Activated CD4-positive, CD25-positive, alpha-beta regulatory T cell treated with anti-CD3 and anti-CD28 coated beads, Interleukin-2, amount 50 U/mL, for 72 hours (primary cell): Measurements from ENCODE around the gene MYRF.

Experiments
- DNase-seq: peaks from one replicate; pipeline ENCODE4 v3.0.0; 2021

MYRF gene

DNA sequence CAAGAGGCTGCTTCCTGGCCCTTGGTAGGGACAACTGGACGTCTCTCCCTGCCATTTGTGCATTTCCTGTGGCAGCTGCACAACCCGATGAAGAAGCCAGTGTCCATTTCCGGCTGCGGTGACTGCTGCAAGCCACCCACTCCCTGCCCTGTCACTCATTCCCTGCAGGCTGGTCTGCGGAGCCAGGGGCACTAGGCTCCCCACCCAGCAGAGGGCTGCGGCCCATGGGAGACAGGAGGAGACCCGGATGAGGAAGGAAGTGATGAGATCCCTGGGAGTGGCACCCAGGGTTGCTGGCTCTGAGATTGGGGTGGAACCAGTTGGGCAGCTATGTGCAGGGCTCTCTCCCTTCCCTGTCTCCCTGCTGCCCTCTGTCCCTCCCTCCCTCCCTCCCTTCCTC is 10.0 kb upstream of the MYRF start:
- DNase-seq, result no peak

- no peak for DNase-seq
Observed at GRCh38 chr11:61743486-61744095, 8.8 kb upstream of the MYRF start.

- no peak for DNase-seq
Observed at GRCh38 chr11:61744181-61744580, 8.3 kb upstream of the MYRF start.

DNA sequence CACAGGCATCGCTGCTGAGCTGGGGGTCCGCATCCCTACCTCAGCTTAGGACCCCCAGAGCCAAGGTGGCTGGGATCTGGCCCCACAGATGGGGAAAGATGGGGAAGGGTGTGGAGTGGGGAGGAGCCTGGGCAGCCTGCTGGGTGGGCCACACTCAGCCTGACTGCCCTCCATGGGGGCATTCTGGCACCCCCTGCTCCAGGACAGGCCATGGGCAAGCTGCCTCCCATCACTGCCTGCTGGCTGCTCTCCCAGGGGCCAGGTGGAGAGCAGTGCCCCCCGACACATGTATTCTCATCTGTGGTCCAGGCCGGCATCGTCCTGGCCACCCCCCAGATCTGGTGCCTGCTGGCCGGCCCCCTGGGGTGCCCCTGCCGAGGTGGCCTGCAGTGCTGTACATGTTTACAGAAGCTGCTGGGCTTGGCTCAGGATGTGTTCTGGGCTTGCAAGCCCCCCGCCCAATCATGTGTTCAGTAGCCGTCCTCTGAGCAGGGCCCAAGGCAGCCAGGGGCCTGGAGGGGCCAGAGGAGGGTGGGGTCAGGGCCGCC is 7.8 kb upstream of the MYRF start:
- DNase-seq, result no peak

GRCh38 chr11:61745781-61746441 is 6.5 kb upstream of the MYRF start:
- no peak for DNase-seq

DNA sequence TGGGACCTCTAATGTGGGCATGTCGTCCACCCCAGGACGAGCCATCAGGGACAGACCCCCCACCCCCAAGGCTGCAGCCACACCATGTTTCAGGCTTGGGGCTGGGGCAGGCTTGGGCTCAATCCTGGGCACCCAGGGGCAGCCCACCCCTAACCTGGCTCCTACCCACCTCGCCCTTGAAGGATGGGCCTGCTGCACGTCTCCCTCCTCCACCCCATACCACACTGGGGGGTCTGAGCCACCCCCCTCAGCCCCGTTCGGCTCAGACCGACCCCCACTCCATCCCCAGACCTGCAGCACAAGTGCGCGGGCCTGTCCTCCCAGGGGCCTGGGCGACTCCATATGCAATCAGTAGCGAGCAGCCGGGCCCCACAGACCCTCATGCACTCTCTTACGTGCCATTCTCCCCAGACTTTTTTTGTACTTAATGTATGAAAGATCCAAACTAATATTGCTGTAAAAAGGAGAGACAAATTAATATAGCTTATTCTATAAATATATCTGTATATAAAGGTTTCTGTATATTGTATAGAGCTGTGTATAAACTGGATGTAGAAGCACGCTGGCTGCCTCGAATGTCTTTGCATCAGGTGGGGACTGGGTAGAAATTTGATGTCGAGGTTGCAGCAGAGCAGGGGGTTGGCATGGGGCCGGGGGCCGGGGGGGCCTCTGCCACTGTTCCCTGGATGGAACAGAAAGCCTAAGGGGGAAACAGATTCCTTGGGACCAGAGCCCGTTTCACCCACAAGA is 5.8 kb upstream of the MYRF start:
- DNase-seq, result no peak

DNA sequence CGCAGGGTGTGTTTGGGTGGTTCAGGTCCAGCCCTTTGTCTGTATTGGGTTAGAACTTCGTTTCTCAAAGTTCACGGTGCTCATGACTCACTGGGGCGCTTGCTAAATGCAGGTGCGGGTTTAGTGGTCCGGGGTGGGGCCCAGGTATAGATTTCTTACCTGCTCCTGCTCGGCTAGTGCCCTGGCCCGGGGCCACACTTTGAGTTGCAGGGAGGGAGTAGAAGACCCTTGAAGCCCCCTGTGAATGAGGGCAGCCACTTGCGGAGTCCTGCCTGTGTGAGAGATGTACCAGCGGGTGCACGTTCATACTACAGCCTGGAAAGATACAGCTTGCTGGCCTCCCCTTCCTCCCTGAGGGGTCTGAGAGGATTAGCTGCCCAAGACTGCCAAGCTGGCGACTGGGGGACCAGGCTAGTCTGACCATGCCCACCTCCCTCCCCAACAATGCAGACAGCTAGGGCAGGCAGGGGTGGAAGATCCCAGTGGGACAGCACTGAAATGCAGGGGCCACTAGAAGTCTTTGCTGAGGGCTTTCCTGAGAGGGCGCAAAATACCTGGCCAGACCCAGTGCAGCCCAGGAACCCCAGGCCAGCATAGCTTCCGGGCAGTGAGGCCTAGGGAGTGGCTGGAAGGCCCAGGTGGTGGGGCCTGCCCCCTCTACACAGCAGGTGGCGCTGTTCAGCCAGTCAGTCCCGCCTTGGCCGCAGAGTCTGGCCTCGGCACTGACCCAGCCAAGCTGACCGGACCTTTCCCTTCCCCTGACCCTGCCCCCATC is 5.1 kb upstream of the MYRF start:
- DNase-seq, result peak; percentile 67

GRCh38 chr11:61747967-61748285 is 4.5 kb upstream of the MYRF start:
- DNase-seq, result no peak

DNA sequence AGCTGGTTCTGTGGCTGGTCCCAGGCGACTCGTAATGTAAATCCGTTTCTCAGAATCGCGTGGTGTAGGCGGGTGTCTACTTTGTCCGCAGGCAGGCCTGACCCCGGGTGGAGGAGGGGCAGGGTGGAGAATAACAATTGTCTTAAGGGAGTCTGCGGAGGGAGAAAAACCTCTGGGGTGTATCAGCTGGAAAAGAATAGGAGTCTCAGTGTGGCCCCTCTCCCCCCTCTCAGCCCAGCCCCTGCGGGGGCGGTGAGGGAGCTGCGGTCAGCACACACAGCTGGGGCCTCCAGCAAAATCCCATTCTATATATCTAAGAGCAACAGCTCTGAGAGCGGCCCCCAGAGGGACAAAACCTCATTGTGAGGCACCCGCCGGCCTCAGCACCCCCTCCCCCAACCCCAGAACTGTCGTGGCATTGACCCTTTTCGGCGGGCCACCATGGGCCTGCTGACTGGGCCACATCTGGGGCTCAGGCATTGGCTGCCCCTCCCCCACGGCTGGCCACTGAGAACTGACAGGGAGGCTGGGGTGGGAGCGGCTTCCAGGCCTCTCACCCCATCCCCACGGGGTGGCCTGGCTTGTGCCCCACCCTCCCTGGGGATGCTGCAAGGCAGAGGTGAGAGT is 2.7 kb upstream of the MYRF start:
- DNase-seq, result no peak

- no peak for DNase-seq
Observed at GRCh38 chr11:61750631-61751273, 1.7 kb upstream of the MYRF start.

DNA sequence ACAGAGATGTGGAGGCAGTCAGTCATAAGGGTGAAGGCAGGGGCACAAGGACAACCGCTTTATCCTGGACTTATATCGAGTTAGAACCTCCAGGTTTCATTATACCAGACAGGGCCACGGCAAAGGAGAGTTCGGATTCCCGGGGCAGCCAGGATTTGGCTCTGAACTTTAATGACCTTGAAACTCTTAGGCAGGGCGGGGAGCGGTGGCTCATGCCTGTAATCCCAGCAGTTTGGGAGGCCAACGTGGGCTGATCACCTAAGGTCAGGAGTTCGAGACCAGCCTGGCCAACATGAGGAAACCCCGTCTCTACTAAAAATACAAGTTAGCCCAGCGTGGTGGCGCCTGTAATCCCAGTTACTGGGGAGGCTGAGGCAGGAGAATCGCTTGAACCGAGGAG is 1.1 kb upstream of the MYRF start:
- no peak for DNase-seq

GRCh38 chr11:61752925-61753521 is 587 bp downstream of the MYRF start:
- no peak for DNase-seq

DNA sequence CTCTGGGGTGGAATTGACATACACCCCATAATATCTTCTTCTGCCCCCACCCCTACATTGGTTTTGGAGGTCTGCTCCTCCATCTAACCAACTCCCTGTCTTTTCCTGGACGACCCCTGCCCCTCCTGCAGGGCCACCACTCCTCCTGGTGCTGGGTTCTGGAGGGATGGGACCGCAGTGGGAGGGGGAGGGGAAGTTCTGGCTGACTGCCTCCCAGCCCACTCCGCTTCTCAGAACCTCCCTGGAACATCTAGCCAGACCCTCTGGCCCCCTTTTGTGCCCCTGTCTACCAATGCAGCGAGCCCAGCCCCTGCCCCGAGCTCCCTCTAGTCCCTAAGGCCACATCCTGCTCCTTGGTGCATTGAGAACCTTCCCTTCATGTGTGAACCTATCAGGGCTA is 1.2 kb downstream of the MYRF start:
- no peak for DNase-seq

- DNase-seq, result no peak
Observed at GRCh38 chr11:61754534-61755482, 2.4 kb downstream of the MYRF start.

DNA sequence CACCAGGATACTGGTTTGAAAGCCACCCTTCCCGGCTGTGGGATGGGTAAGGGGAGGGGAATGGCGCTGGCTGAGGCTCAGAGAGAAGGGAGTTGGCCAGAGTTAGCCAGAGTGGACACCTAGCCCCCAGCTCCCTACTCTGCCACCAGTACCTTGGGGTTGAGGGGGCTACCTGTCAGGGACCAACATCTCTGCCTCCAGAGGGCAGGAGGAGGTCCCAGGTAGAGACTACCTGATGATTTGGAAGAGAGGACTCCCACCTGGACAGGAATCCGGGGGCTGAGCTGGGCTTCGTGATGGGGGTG is 3.7 kb downstream of the MYRF start:
- DNase-seq, result no peak

- no peak for DNase-seq
Observed at GRCh38 chr11:61756452-61757212, 4.2 kb downstream of the MYRF start.

DNA sequence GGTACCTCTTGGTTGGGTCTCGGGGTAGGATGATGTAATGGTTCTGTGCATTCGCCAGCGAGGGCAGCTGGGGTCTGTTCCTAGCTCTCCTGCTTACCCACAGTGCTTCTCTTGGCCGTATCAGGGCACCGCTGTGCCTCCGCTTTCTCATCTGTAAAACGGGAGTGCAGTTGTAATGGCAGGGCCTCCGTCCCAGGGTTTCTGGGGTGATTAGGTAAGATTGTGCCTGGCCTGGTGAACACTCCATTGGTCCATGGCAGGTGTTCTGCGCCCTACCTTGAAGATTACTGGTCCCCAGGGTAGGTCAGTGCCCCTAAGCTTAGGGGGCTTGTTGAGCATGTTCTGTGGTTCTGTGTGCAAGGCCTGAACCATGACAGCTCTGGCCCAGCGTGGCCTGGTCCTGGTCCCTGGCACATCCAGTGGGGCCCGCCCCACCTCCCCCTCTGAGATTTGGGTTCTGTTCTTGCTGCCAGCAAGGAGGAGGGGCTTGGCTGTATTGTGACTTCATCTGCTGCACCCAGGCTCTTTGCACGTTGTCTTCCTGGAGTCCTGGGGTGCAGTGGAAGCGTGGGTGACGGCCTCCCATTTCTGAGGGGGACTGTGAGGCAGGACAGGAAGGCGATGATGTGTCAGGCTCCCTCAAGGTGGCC is 4.9 kb downstream of the MYRF start:
- DNase-seq, result no peak

GRCh38 chr11:61760946-61761345 is 8.5 kb downstream of the MYRF start:
- DNase-seq, result no peak

DNA sequence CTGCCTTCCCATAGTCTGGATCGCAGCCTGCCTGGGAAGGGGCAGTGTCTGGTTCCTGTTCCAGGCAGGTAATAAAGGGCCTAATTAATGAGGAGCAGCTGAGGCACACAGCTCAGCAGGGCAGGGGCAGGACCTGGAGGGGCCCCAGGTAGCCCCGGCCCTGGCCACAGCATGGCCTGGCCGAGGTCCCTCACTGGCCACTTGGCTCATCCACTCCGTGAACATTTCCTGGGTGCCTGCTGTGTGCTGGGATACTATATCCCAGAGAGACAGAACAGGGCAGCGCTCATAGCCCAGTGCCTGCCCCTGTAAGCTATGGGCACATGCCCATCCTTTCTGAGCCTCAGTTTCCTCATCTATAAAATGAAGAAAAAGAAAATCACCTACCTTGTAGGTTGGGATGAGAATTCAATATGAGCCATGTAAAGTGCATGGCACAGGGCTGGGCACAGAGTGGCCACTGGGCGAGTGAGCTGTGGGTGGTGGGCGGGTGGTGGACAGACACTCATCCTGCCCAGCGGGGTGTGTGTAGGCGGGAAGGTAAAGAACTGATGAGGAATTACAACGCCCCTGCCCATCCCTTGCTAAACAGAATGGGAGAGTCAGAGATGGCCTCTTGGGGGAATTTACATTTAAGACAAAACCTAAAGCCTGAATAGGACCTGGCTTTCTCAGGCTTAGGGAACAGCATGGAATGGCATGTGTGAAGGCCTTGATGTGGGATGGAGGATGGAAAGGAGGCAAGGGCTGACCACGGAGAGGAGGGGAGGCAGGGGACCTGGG is 9.2 kb downstream of the MYRF start:
- DNase-seq, result no peak
